ENCODE results near the gene OPA3.

OPA3 gene

DNA sequence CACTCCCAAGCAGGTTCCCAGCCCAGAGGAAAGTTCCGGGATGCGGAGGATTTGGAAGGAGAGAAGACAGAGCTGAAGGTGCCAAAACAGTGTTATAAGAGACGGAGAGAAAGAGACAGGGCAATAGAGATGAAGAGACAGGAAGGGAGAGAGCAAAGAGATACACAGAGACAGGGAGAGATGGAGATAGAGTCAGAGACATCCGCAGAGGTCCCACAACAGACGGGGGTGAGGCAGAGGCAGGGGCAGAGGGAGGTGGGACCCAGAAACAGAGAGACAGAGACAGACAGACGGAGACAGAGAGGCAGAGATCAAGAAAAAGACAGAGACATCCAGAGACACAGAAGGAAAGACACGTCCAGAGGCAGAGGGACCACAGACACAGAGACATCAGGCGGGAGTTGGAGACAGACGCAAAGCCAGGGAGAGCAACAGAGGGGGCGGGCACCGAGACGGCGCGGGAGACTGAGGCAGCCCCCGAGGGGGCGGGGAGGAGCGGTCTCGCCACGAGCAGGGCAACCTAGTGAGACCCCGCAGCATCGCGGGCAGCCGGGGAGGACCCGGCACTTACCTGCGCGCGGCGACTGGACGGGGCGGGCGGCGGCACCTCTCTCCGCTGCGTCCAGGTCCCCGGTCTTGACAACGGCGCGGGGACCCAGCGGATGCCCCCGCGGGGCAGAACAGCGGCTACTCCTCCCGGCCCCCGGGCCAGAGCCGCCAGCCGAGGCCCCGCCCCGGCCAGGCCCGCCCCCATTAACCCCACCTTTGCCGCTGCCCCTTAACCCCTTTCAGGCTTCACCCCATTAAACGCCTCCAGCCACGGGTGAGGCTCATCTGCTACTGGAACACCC lies 17.1 kb upstream of the OPA3 start, which contains the start of gene GPR4:
GPR4 (minus strand) TSS at position 689 of the 851 bp plus-strand sequence. CDS start 10,346 bp downstream, outside the sequence.
- H3K36me3 ChIP-seq (ENCODE audit: insufficient read depth, low read length): no peaks in the 10 kb centered on the region
- H3F3A ChIP-seq (ENCODE audit: insufficient read depth, low read length): no peaks in the 10 kb centered on the region
- no peak within 1 kb of the TSS for H3K4me3 ChIP-seq (ENCODE audit: low read depth, low read length, poor library complexity, severe bottlenecking)
- 0 out of 2 replicates have a peak, but pooled peaks cover 3% of the 10 kb centered on the region for H3K27me3 ChIP-seq (ENCODE audit: insufficient read depth, low read length)
- H3K9me2 ChIP-seq (ENCODE audit: low read depth, low read length): no peaks in the 10 kb centered on the region
- no peak within 1 kb of the TSS for H3K9ac ChIP-seq (ENCODE audit: low read length)
- H3K4me2 ChIP-seq (ENCODE audit: low read length): no peak within 1 kb of the TSS
- no peaks in the 10 kb centered on the region for H3K79me2 ChIP-seq (ENCODE audit: insufficient read depth, low read length)
- no peaks in the 10 kb centered on the region for H3K9me3 ChIP-seq (ENCODE audit: low read length)
- no peak within 1 kb of the TSS for H2AFZ ChIP-seq (ENCODE audit: low read length)
- no peaks in the 10 kb centered on the region for H3K4me1 ChIP-seq (ENCODE audit: insufficient read depth, low read length, severe bottlenecking)
- no peaks in the 10 kb centered on the region for H4K20me1 ChIP-seq (ENCODE audit: insufficient read depth, low read length)
- TF ChIP-seq, protein P1, sequence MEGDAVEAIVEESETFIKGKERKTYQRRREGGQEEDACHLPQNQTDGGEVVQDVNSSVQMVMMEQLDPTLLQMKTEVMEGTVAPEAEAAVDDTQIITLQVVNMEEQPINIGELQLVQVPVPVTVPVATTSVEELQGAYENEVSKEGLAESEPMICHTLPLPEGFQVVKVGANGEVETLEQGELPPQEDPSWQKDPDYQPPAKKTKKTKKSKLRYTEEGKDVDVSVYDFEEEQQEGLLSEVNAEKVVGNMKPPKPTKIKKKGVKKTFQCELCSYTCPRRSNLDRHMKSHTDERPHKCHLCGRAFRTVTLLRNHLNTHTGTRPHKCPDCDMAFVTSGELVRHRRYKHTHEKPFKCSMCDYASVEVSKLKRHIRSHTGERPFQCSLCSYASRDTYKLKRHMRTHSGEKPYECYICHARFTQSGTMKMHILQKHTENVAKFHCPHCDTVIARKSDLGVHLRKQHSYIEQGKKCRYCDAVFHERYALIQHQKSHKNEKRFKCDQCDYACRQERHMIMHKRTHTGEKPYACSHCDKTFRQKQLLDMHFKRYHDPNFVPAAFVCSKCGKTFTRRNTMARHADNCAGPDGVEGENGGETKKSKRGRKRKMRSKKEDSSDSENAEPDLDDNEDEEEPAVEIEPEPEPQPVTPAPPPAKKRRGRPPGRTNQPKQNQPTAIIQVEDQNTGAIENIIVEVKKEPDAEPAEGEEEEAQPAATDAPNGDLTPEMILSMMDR (IDR thresholded peaks at IDR 0.05; ENCODE audit: low read length): no peak
- no peak for TF ChIP-seq EZH2 (IDR thresholded peaks at IDR 0.05; ENCODE audit: borderline replicate concordance, low read length)
- H3K27ac ChIP-seq (ENCODE audit: low read depth, low read length, poor library complexity, severe bottlenecking): no peak within 1 kb of the TSS

DNA sequence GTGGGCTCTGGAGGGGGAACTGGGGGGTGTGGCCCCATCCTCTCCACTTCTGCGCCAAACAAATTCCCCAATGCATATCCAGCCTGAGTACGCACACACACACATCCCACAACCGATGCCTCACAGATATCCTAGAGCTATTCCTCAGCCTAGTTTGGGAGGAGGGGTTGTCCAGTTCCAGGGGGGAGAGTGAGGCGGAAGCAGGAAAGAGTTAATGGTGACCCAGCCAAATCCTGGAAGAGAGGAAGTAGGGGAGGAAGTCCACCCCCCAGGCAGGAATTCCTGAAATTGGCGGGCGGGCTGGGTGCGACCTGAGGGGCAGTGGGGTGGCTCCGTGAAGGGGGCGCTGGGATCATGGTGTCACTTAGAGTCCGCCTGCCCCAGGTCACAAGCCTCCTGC lies 16.5 kb upstream of the OPA3 start:
- Histone ChIP-seq H3K36me3 (ENCODE audit: insufficient read depth, low read length) (no peaks in the 10 kb centered on the region), H3K9me2 (ENCODE audit: low read depth, low read length) (no peaks in the 10 kb centered on the region), H3K9me3 (ENCODE audit: low read length) (no peaks in the 10 kb centered on the region), H3F3A (ENCODE audit: insufficient read depth, low read length) (no peaks in the 10 kb centered on the region), H3K79me2 (ENCODE audit: insufficient read depth, low read length) (no peaks in the 10 kb centered on the region), H3K9ac (ENCODE audit: low read length) (no peak overlapping the region), H3K27me3 (ENCODE audit: insufficient read depth, low read length) (0 out of 2 replicates have a peak, but pooled peaks cover 3% of the 10 kb centered on the region), H3K4me3 (ENCODE audit: low read depth, low read length, poor library complexity, severe bottlenecking) (no peak overlapping the region), H3K27ac (ENCODE audit: low read depth, low read length, poor library complexity, severe bottlenecking) (no peak overlapping the region), H3K4me2 (ENCODE audit: low read length) (no peak overlapping the region), H4K20me1 (ENCODE audit: insufficient read depth, low read length) (no peaks in the 10 kb centered on the region), H3K4me1 (ENCODE audit: insufficient read depth, low read length, severe bottlenecking) (no peaks in the 10 kb centered on the region), H2AFZ (ENCODE audit: low read length) (no peak overlapping the region)
- TF ChIP-seq, protein P1 (IDR thresholded peaks at IDR 0.05; ENCODE audit: low read length): no peak
- TF ChIP-seq EZH2 (IDR thresholded peaks at IDR 0.05; ENCODE audit: borderline replicate concordance, low read length): no peak

GRCh38 chr19:45600340-45600885 lies 15.8 kb upstream of the OPA3 start:
- Histone ChIP-seq H3K9me2 (ENCODE audit: low read depth, low read length) (no peaks in the 10 kb centered on the region), H3K4me1 (ENCODE audit: insufficient read depth, low read length, severe bottlenecking) (no peaks in the 10 kb centered on the region), H3K4me2 (ENCODE audit: low read length) (no peak overlapping the region), H3K79me2 (ENCODE audit: insufficient read depth, low read length) (no peaks in the 10 kb centered on the region), H3K9me3 (ENCODE audit: low read length) (no peaks in the 10 kb centered on the region), H3F3A (ENCODE audit: insufficient read depth, low read length) (no peaks in the 10 kb centered on the region), H3K36me3 (ENCODE audit: insufficient read depth, low read length) (no peaks in the 10 kb centered on the region), H3K27ac (ENCODE audit: low read depth, low read length, poor library complexity, severe bottlenecking) (no peak overlapping the region), H3K27me3 (ENCODE audit: insufficient read depth, low read length) (0 out of 2 replicates have a peak, but pooled peaks cover 3% of the 10 kb centered on the region), H2AFZ (ENCODE audit: low read length) (no peak overlapping the region), H3K4me3 (ENCODE audit: low read depth, low read length, poor library complexity, severe bottlenecking) (no peak overlapping the region), H4K20me1 (ENCODE audit: insufficient read depth, low read length) (no peaks in the 10 kb centered on the region), H3K9ac (ENCODE audit: low read length) (no peak overlapping the region)
- TF ChIP-seq, protein P1 (IDR thresholded peaks at IDR 0.05; ENCODE audit: low read length): no peak

All from OCI-LY1 (cell line).